ENCODE measurements around the gene NHSL1. TPM values are rescaled to one million over a fixed set of nuclear protein-coding genes. Genes with fewer than 3 reads are reported as not detected.

The NHSL1 gene
- total RNA-seq (1 to 10 TPM; 1.2 to 2.3 (median 1.6) TPM), polyA plus RNA-seq (under 1 TPM; 0.08 to 0.34 (median 0.17) TPM)
- long read RNA-seq, donor 1, result 0 reads
- long read RNA-seq, donor 2, result 0 reads

GRCh38 chr6:138499303-138500018, at the start of gene NHSL1:
NHSL1 (minus strand) TSS chr6:138499494; CDS start chr6:138499290, 204 bp downstream.
- H3K4me1 ChIP-seq, result no peaks in the 10 kb centered on the region
- no peak for TF ChIP-seq CTCF (IDR thresholded peaks at IDR 0.05)
- no peak within 1 kb of the TSS for H3K4me3 ChIP-seq
- DNase-seq, result no peak
- 41 to 62% (median 45%) methylated on average over 8 of the region's 8 CpGs for WGBS, 3 donors
- no peaks in the 10 kb centered on the region for H3K27me3 ChIP-seq (ENCODE audit: insufficient read depth in 3 of 3, low read length in 2 of 3)
- ATAC-seq, result peak in 1 of 4 donors; percentile 26
- no peaks in the 10 kb centered on the region for H3K9me3 ChIP-seq
- no peaks in the 10 kb centered on the region for H3K36me3 ChIP-seq (ENCODE audit: insufficient read depth in 1 of 2, low read depth in 1 of 2)
- intact Hi-C loops (cut with DNase I), result no loop called here
- no peak within 1 kb of the TSS for H3K27ac ChIP-seq

GRCh38 chr6:138546733-138547185, 47.5 kb upstream of the NHSL1 start:
- Histone ChIP-seq H3K27ac (no peak overlapping the region), H3K27me3 (ENCODE audit: insufficient read depth in 3 of 3, low read length in 2 of 3) (no peaks in the 10 kb centered on the region), H3K9me3 (no peaks in the 10 kb centered on the region), H3K4me1 (no peaks in the 10 kb centered on the region), H3K4me3 (no peak overlapping the region), H3K36me3 (ENCODE audit: insufficient read depth in 1 of 2, low read depth in 1 of 2) (no peaks in the 10 kb centered on the region)
- DNase-seq (no peak), ATAC-seq (peak in 1 of 4 donors; percentile 42)
- intact Hi-C loops (cut with DNase I), result no loop called here
- WGBS, 3 donors, result 59 to 66% (median 63%) methylated on average over 5 of the region's 5 CpGs
- TF ChIP-seq CTCF (IDR thresholded peaks at IDR 0.05), result no peak

GRCh38 chr6:138545621-138545980, 46.3 kb upstream of the NHSL1 start:
- H3K36me3 ChIP-seq (ENCODE audit: insufficient read depth in 1 of 2, low read depth in 1 of 2), result no peaks in the 10 kb centered on the region
- H3K27ac ChIP-seq, result peak overlapping the region; percentile 0
- WGBS, 3 donors, result 3 to 12% (median 9%) methylated on average over 6 of the region's 6 CpGs
- H3K4me1 ChIP-seq, result no peaks in the 10 kb centered on the region
- no peak for TF ChIP-seq CTCF (IDR thresholded peaks at IDR 0.05)
- DNase-seq (peak; percentile 68 to 72), ATAC-seq (peak; percentile 67 to 74 (median 72))
- no peaks in the 10 kb centered on the region for H3K9me3 ChIP-seq
- H3K27me3 ChIP-seq (ENCODE audit: insufficient read depth in 3 of 3, low read length in 2 of 3), result no peaks in the 10 kb centered on the region
- intact Hi-C loops (cut with DNase I), result no loop called here
- peak overlapping the region; percentile 40 for H3K4me3 ChIP-seq

GRCh38 chr6:138544501-138544900, 45.2 kb upstream of the NHSL1 start:
- H3K27ac ChIP-seq, result no peak overlapping the region
- H3K9me3 ChIP-seq, result no peaks in the 10 kb centered on the region
- H3K27me3 ChIP-seq (ENCODE audit: insufficient read depth in 3 of 3, low read length in 2 of 3), result no peaks in the 10 kb centered on the region
- no peaks in the 10 kb centered on the region for H3K4me1 ChIP-seq
- H3K36me3 ChIP-seq (ENCODE audit: insufficient read depth in 1 of 2, low read depth in 1 of 2), result no peaks in the 10 kb centered on the region
- no peak for TF ChIP-seq CTCF (IDR thresholded peaks at IDR 0.05)
- peak overlapping the region; percentile 40 for H3K4me3 ChIP-seq
- DNase-seq, result no peak
- intact Hi-C loops (cut with DNase I), result no loop called here
- no peak for ATAC-seq
- WGBS, 3 donors, result 66 to 79% (median 74%) methylated on average over 3 of the region's 3 CpGs

All from psoas muscle (tissue), 8 donors.